H1 (cell line): ENCODE measurements around the gene C12orf75.

Source experiments
- CTCF ChIP-seq, 3 experiments: IDR thresholded peaks; 1 replicate in 2 of 3; 2 replicates in 1 of 3; pipeline versions ENCODE4 v1.5.1 to v1.6.1; 2011; ENCODE audit warnings: low read length in 3 of 3, mild to moderate bottlenecking in 3 of 3, inconsistent platforms in 2 of 3, low read depth in 1 of 3, moderate library complexity in 1 of 3; ENCODE audit not compliant: insufficient read depth in 1 of 3; ENCODE audit errors: control extremely low read depth in 1 of 3
- EGR1 ChIP-seq: IDR thresholded peaks from 2 replicates; pipeline ENCODE4 v1.6.1; 2011; ENCODE audit warnings: low read depth, low read length, borderline replicate concordance
- EP300 ChIP-seq, 2 experiments: IDR thresholded peaks; 1 replicate in 1 of 2; 2 replicates in 1 of 2; pipeline ENCODE4 v1.6.1; 2011 to 2012; ENCODE audit warnings: low read depth in 2 of 2, low read length in 2 of 2, mild to moderate bottlenecking in 2 of 2, borderline replicate concordance in 1 of 2, inconsistent platforms in 1 of 2, moderate library complexity in 1 of 2
- EZH2 ChIP-seq: fragments of 200-600 bp; sonication (generic); IDR thresholded peaks from 2 replicates; pipeline ENCODE4 v1.7.1; 2012; ENCODE audit warnings: low read depth, mild to moderate bottlenecking, moderate library complexity, low read length, inconsistent platforms; ENCODE audit not compliant: severe bottlenecking
- JUND ChIP-seq: IDR thresholded peaks from 2 replicates; pipeline ENCODE4 v1.6.1; 2011; ENCODE audit warnings: mild to moderate bottlenecking, improper control_type of control experiment, low read length
- RXRA ChIP-seq: IDR thresholded peaks from 2 replicates; pipeline ENCODE4 v1.6.1; 2011; ENCODE audit warnings: low read depth, mild to moderate bottlenecking, low read length, moderate library complexity; ENCODE audit not compliant: insufficient read depth
- YY1 ChIP-seq: IDR thresholded peaks from 2 replicates; pipeline ENCODE4 v1.6.1; 2011; ENCODE audit warnings: low read depth, mild to moderate bottlenecking, low read length

GRCh38 chr12:105417732-105418131 is 87.2 kb downstream of the C12orf75 start:
- TF ChIP-seq CTCF (IDR thresholded peaks at IDR 0.05; ENCODE audit: control extremely low read depth in 1 of 3, insufficient read depth in 1 of 3, low read depth in 1 of 3, low read length in 3 of 3) (no peak), RXRA (no peak), EZH2 (no peak), YY1 (no peak), EP300 (IDR thresholded peaks at IDR 0.05; ENCODE audit: borderline replicate concordance in 1 of 2, low read depth in 2 of 2, low read length in 2 of 2) (no peak), EGR1 (no peak), JUND (no peak)
